H1 (cell line): ENCODE results near the gene RPSA. TPM values are rescaled to one million over a fixed set of nuclear protein-coding genes. Genes with fewer than 3 reads are reported as not detected.

ENCODE experiments used
- CTCF ChIA-PET: fragments of 300-600 bp; sonication (Branson Sonifier 250); formaldehyde crosslinking; loops from one replicate; lab custom pipeline; 2021; ENCODE audit not compliant: partially characterized antibody; lab: Charles Lee
- POLR2A ChIA-PET: fragments of 300-600 bp; sonication (Branson Sonifier 250); formaldehyde crosslinking; loops from one replicate; lab custom pipeline; 2021; ENCODE audit warnings: inconsistent platforms; ENCODE audit not compliant: partially characterized antibody; lab: Charles Lee
- DNase-seq, 2 experiments: peaks; one replicate each; pipeline versions ENCODE4 v3.0.0 to v3.0.0-alpha.2; 2010 to 2022; ENCODE audit warnings: low spot score in 2 of 2, low read depth in 1 of 2, mixed read lengths in 1 of 2
- FAIRE-seq: peaks from 2 replicates; lab custom pipeline; 2011; peaks lifted over from hg19 to GRCh38; lab: Jason Lieb, UNC
- H2AFZ ChIP-seq: 2 replicates; pipeline ENCODE4 v1.8.1; 2012; ENCODE audit warnings: low read length, inconsistent platforms
- H2AK5ac ChIP-seq: 2 replicates; pipeline ENCODE4 v1.6.1; 2013; ENCODE audit warnings: low read depth, low read length
- H2BK120ac ChIP-seq: replicated peaks from 2 replicates; pipeline ENCODE3; 2013; ENCODE audit warnings: low read depth, low read length, inconsistent platforms
- H2BK12ac ChIP-seq: 2 replicates; pipeline ENCODE4 v1.6.1; 2013; ENCODE audit warnings: low read depth, low read length
- H2BK15ac ChIP-seq: 2 replicates; pipeline ENCODE4 v1.6.1; 2013; ENCODE audit warnings: low read length
- H2BK20ac ChIP-seq: 2 replicates; pipeline ENCODE4 v1.6.1; 2013; ENCODE audit warnings: low read length
- H2BK5ac ChIP-seq: 2 replicates; pipeline ENCODE4 v1.6.1; 2013; ENCODE audit warnings: low read depth, low read length
- H3K14ac ChIP-seq: 2 replicates; pipeline ENCODE4 v1.6.1; 2013; ENCODE audit warnings: inconsistent platforms; ENCODE audit not compliant: insufficient read length
- H3K18ac ChIP-seq: 2 replicates; pipeline ENCODE4 v1.6.1; 2013; ENCODE audit warnings: low read length; ENCODE audit errors: extremely low read depth
- H3K23ac ChIP-seq: 2 replicates; pipeline ENCODE4 v1.6.1; 2013; ENCODE audit warnings: inconsistent platforms; ENCODE audit not compliant: insufficient read length
- H3K23me2 ChIP-seq: 2 replicates; pipeline ENCODE4 v1.6.1; 2013; ENCODE audit warnings: low read depth, low read length
- H3K27ac ChIP-seq: 2 replicates; pipeline ENCODE4 v1.6.1; 2011; ENCODE audit warnings: low read depth, low read length, inconsistent platforms
- H3K27me3 ChIP-seq, 4 experiments: replicated peaks in 1 of 4; 1 replicate in 1 of 4; 2 replicates in 3 of 4; pipeline versions ENCODE4 v1.6.1 to v1.8.1; 2011 to 2013; ENCODE audit warnings: low read length in 3 of 4, mild to moderate bottlenecking in 3 of 4, inconsistent platforms in 2 of 4, mixed read lengths in 2 of 4, moderate library complexity in 1 of 4; ENCODE audit not compliant: control insufficient read depth in 3 of 4, insufficient read depth in 3 of 4; ENCODE audit errors: extremely low read depth in 1 of 4
- H3K36me3 ChIP-seq, 4 experiments: 2 replicates each; pipeline versions ENCODE4 v1.6.1 to v1.8.1; 2011 to 2013; ENCODE audit warnings: mild to moderate bottlenecking in 4 of 4, low read length in 3 of 4, moderate library complexity in 2 of 4, control low read depth in 1 of 4, inconsistent platforms in 1 of 4; ENCODE audit not compliant: insufficient read depth in 4 of 4, control insufficient read depth in 2 of 4
- H3K4ac ChIP-seq: replicated peaks from 2 replicates; pipeline ENCODE3; 2013; ENCODE audit warnings: low read length, low read depth, mixed read lengths, inconsistent platforms; ENCODE audit not compliant: insufficient read length
- H3K4me1 ChIP-seq, 4 experiments: replicated peaks in 1 of 4; 1 replicate in 1 of 4; 2 replicates in 3 of 4; pipeline versions ENCODE4 v1.6.1 to v1.8.1; 2011 to 2013; ENCODE audit warnings: low read length in 3 of 4, inconsistent platforms in 2 of 4, mixed read lengths in 1 of 4; ENCODE audit not compliant: insufficient read depth in 4 of 4, control insufficient read depth in 3 of 4
- H3K4me2 ChIP-seq, 2 experiments: 2 replicates each; pipeline versions ENCODE4 v1.6.1 to v1.8.1; 2011 to 2013; ENCODE audit warnings: low read depth in 2 of 2, low read length in 2 of 2, control low read depth in 1 of 2, inconsistent platforms in 1 of 2, mild to moderate bottlenecking in 1 of 2; ENCODE audit not compliant: insufficient read depth in 1 of 2
- H3K4me3 ChIP-seq, 4 experiments: fragments of 200-600, 300-600 bp in 1 of 4; sonication (generic), shearing (Covaris generic), sonication (Bioruptor Twin) in 1 of 4; 2 replicates each; pipeline versions ENCODE4 v1.5.1 to v1.8.1; 2011 to 2016; ENCODE audit warnings: low read length in 4 of 4, low read depth in 3 of 4, control low read depth in 2 of 4, inconsistent platforms in 2 of 4, mild to moderate bottlenecking in 2 of 4, mixed read lengths in 1 of 4, moderate library complexity in 1 of 4; ENCODE audit not compliant: insufficient read depth in 2 of 4; ENCODE audit errors: extremely low read depth in 1 of 4
- H3K56ac ChIP-seq: replicated peaks from 2 replicates; pipeline ENCODE3; 2013; ENCODE audit warnings: low read depth, mild to moderate bottlenecking, mixed read lengths, low read length, inconsistent platforms; ENCODE audit not compliant: insufficient read length
- H3K79me1 ChIP-seq: 2 replicates; pipeline ENCODE4 v1.6.1; 2013; ENCODE audit warnings: low read depth, low read length, control low read depth
- H3K79me2 ChIP-seq, 2 experiments: 2 replicates each; pipeline versions ENCODE4 v1.6.1 to v1.8.1; 2012 to 2013; ENCODE audit warnings: low read length in 2 of 2, mild to moderate bottlenecking in 2 of 2, inconsistent platforms in 1 of 2; ENCODE audit not compliant: insufficient read depth in 2 of 2, control insufficient read depth in 1 of 2
- H3K9ac ChIP-seq, 4 experiments: replicated peaks in 1 of 4; 1 replicate in 1 of 4; 2 replicates in 3 of 4; pipeline versions ENCODE4 v1.6.1 to v1.8.1; 2011 to 2013; ENCODE audit warnings: low read depth in 3 of 4, low read length in 3 of 4, control low read depth in 2 of 4, mild to moderate bottlenecking in 2 of 4, moderate library complexity in 2 of 4, inconsistent platforms in 1 of 4; ENCODE audit errors: extremely low read depth in 1 of 4
- H3K9me3 ChIP-seq, 2 experiments: 2 replicates each; pipeline versions ENCODE4 v1.6.1 to v1.8.1; 2012 to 2013; ENCODE audit warnings: mild to moderate bottlenecking in 2 of 2, moderate library complexity in 2 of 2, control low read depth in 1 of 2, inconsistent platforms in 1 of 2, low read depth in 1 of 2, low read length in 1 of 2, mixed read lengths in 1 of 2; ENCODE audit not compliant: insufficient read depth in 2 of 2
- H4K20me1 ChIP-seq, 2 experiments: replicated peaks in 1 of 2; 2 replicates each; pipeline versions ENCODE3 to v1.8.1; 2011 to 2013; ENCODE audit warnings: inconsistent platforms in 2 of 2, low read length in 2 of 2, mild to moderate bottlenecking in 1 of 2; ENCODE audit not compliant: insufficient read depth in 2 of 2, control insufficient read depth in 1 of 2
- H4K5ac ChIP-seq: 2 replicates; pipeline ENCODE4 v1.6.1; 2013; ENCODE audit warnings: low read length, low read depth, mixed read lengths, inconsistent platforms; ENCODE audit not compliant: insufficient read length
- H4K8ac ChIP-seq: 2 replicates; pipeline ENCODE4 v1.8.0; 2013; ENCODE audit warnings: mild to moderate bottlenecking, moderate library complexity, low read length, inconsistent platforms; ENCODE audit not compliant: insufficient read depth; ENCODE audit errors: extremely low read depth
- H4K91ac ChIP-seq: replicated peaks from 2 replicates; pipeline ENCODE3; 2013; ENCODE audit warnings: low read length, mixed read lengths, inconsistent platforms; ENCODE audit not compliant: insufficient read length
- CBX8 ChIP-seq: fragments of 300-800, 300-1000 bp; sonication (generic); IDR thresholded peaks from 2 replicates; pipeline ENCODE4 v1.7.1; 2016; ENCODE audit warnings: low read depth, low read length, borderline replicate concordance
- EGR1 ChIP-seq: IDR thresholded peaks from 2 replicates; pipeline ENCODE4 v1.6.1; 2011; ENCODE audit warnings: low read depth, low read length, borderline replicate concordance
- POLR2A ChIP-seq, 2 experiments: IDR thresholded peaks; 1 replicate in 1 of 2; 2 replicates in 1 of 2; pipeline ENCODE4 v1.6.1; 2011; ENCODE audit warnings: low read depth in 2 of 2, low read length in 2 of 2, mild to moderate bottlenecking in 2 of 2; ENCODE audit errors: control extremely low read depth in 1 of 2
- POLR2AphosphoS5 ChIP-seq: IDR thresholded peaks from 2 replicates; pipeline ENCODE4 v1.6.1; 2011; ENCODE audit warnings: low read depth, low read length
- WGBS, 2 experiments: shearing (Covaris generic) in 1 of 2; methylation state at CpG; one replicate each; pipeline versions ENCODE4 v1.1.6 to v1.1.7; 2013 to 2015; ENCODE audit warnings: low lambda C conversion rate in 2 of 2, mixed read lengths in 2 of 2, inconsistent platforms in 1 of 2, low coverage in 1 of 2, missing lambda C conversion rate in 1 of 2; ENCODE audit not compliant: insufficient replicate concordance in 2 of 2, insufficient coverage in 1 of 2, insufficient read length in 1 of 2; ENCODE audit errors: extremely low coverage in 1 of 2, missing lambda C conversion rate in 1 of 2; 5-methylcytosine and 5-hydroxymethylcytosine counted together
- polyA plus RNA-seq, 7 experiments: library from polyadenylated mRNA; depleted of rRNA in 3 of 7; stranded (reverse) in 5 of 7; unstranded in 2 of 7; fragments of >200 nt in 5 of 7; fragments of 200-250 nt in 2 of 7; gene quantifications; 1 replicate in 5 of 7; 2 replicates in 1 of 7; 4 replicates in 1 of 7; pipeline versions ENCODE4 v1.2.1 to v1.2.3, GENCODE V29; 2011 to 2013; ENCODE audit warnings: missing spikeins in 2 of 7, mixed read lengths in 2 of 7
- total RNA-seq: library from RNA; stranded (reverse); fragmentation: NEBNext Ultra II Directional; extraction: Animal tissue kit (Norgen Biotek cat#: 25700); gene quantifications from 2 replicates; pipeline ENCODE4 v1.2.1, GENCODE V29; 2021

RPSA gene
- total and polyA plus RNA-seq, 2 of the 8 experiments (the other 6 are each of a cell fraction or from before 2014, with no cell fraction given) = 2,661 to 7,468 TPM

- CTCF ChIA-PET = interaction anchor here (3.0 kb wide), 1 partner anchor 13 kb away, joined by 10 read pairs; no protein-coding TSS in a partner anchor
- no peaks in the 10 kb centered on the region for H3K27me3 ChIP-seq
- no peak for TF ChIP-seq CBX8
- TF ChIP-seq POLR2A (IDR thresholded peaks at IDR 0.05; ENCODE audit: control extremely low read depth in 1 of 2, low read depth in 2 of 2, low read length in 2 of 2) = peak in 1 of 2 experiments; percentile 42; a peak in 1 of 3 replicates
- TF ChIP-seq POLR2AphosphoS5 = peak; percentile 54
- no peak for TF ChIP-seq EGR1
- H3K9ac ChIP-seq = peak overlapping the region in 2 of 4 experiments; percentile 13 to 15; a peak in 2 of 7 replicates
- H3K23ac ChIP-seq = no peak overlapping the region
- H3K4me1 ChIP-seq = peaks cover 6 to 10% (median 8%) of the 10 kb centered on the region in 4 experiments
- H2AK5ac ChIP-seq = no peak overlapping the region
- POLR2A ChIA-PET = interaction anchor here (1.0 to 18.6 kb wide), 7 partner anchors 11 to 166 kb away, joined by 3 to 771 read pairs (median 5); partner anchors contain the start of genes RPSA and SLC25A38
- peaks cover 8% of the 10 kb centered on the region for H3K23me2 ChIP-seq
- H3K4me3 ChIP-seq = no peak overlapping the region
- H4K20me1 ChIP-seq = peaks cover 22 to 23% of the 10 kb centered on the region in 2 experiments
- H3K79me2 ChIP-seq = peaks cover 8 to 38% of the 10 kb centered on the region in 2 experiments; a peak in 3 of 4 replicates
- H2BK5ac ChIP-seq = no peak overlapping the region
- DNase-seq (no peak), FAIRE-seq (no peak)
- 96% methylated on average over 6 of the region's 7 CpGs; no CpG with 5 or more reads in 1 of the 2 experiments for WGBS, 2 experiments
- H2BK20ac ChIP-seq = no peak overlapping the region
- no peak overlapping the region for H3K27ac ChIP-seq
- H4K91ac ChIP-seq = no peak overlapping the region
- H2BK15ac ChIP-seq = no peak overlapping the region
- no peak overlapping the region for H3K56ac ChIP-seq
- no peaks in the 10 kb centered on the region for H3K9me3 ChIP-seq
- no peak overlapping the region for H3K18ac ChIP-seq
- H2BK120ac ChIP-seq = no peak overlapping the region
- no peak overlapping the region for H4K8ac ChIP-seq
- H3K36me3 ChIP-seq = peaks cover 35 to 78% (median 56%) of the 10 kb centered on the region in 4 experiments
- no peak overlapping the region for H3K4ac ChIP-seq
- no peak overlapping the region for H2AFZ ChIP-seq
- no peak overlapping the region for H3K14ac ChIP-seq
- H3K79me1 ChIP-seq = 0 out of 2 replicates have a peak, but pooled peaks cover 6% of the 10 kb centered on the region
- no peak overlapping the region for H2BK12ac ChIP-seq
- peak overlapping the region in 1 of 2 experiments; percentile 95; a peak in 1 of 4 replicates for H3K4me2 ChIP-seq
- no peak overlapping the region for H4K5ac ChIP-seq
These were observed 4.4 kb downstream of the RPSA start for GRCh38 chr3:39410893-39411292.
